Measurements from ENCODE around the gene TRIM28. TPM values are rescaled to one million over a fixed set of nuclear protein-coding genes. Genes with fewer than 3 reads are reported as not detected.

TRIM28 gene
- total RNA-seq, 1 donor: 295 TPM

GRCh38 chr19:58570770-58571574 lies 27.1 kb downstream of the TRIM28 start:
- TF ChIP-seq, protein P1, sequence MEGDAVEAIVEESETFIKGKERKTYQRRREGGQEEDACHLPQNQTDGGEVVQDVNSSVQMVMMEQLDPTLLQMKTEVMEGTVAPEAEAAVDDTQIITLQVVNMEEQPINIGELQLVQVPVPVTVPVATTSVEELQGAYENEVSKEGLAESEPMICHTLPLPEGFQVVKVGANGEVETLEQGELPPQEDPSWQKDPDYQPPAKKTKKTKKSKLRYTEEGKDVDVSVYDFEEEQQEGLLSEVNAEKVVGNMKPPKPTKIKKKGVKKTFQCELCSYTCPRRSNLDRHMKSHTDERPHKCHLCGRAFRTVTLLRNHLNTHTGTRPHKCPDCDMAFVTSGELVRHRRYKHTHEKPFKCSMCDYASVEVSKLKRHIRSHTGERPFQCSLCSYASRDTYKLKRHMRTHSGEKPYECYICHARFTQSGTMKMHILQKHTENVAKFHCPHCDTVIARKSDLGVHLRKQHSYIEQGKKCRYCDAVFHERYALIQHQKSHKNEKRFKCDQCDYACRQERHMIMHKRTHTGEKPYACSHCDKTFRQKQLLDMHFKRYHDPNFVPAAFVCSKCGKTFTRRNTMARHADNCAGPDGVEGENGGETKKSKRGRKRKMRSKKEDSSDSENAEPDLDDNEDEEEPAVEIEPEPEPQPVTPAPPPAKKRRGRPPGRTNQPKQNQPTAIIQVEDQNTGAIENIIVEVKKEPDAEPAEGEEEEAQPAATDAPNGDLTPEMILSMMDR (IDR thresholded peaks at IDR 0.05; ENCODE audit: insufficient read depth, low read depth, low read length): no peak
- no peak overlapping the region for H3K4me3 ChIP-seq (ENCODE audit: low read depth, low read length)
- DNase-seq (ENCODE audit: low read depth): no peak

- H3K4me3 ChIP-seq (ENCODE audit: low read depth, low read length): no peak overlapping the region
- no peak for DNase-seq (ENCODE audit: low read depth)
- TF ChIP-seq, protein P1 (IDR thresholded peaks at IDR 0.05; ENCODE audit: insufficient read depth, low read depth, low read length): no peak
Observed at GRCh38 chr19:58571575-58571947, 27.7 kb downstream of the TRIM28 start.

DNA sequence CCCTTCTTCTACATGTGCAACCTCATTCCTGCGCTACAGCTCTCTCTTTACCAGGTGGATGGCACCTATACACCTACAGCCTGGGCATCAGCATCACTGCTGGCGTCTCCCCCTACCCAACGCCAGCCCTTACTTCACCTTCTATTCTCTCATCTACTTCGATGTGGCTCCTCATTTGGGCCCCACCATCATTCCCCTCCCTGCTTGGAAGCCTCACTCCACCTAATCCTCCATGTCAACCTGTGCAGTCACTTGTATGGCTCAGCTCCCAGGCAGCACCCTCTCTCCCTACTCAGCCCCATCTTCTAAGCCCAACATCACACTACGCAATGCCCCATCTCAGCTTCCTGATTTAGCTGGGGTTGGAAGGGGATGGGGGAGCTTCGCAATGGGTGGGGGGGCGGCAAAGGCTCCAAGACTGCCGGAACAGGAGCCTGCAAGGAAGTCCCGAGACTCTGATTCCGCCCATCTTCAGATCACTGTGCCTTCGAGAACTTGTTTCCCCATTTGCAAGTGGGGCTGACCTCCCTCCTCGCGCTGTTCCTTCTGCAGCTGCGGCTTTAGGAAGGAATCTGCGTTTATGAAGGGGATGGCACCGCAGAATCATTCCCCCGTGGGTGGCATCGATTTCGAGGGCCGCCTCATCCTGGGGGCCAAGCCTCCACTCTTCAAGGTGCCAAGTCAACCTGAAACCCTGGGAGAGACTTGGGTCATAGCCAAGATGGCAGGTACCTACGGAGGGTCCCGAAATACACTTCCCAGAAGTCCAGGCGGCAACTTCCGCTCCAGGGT lies 28.4 kb downstream of the TRIM28 start:
- TF ChIP-seq, protein P1 (IDR thresholded peaks at IDR 0.05; ENCODE audit: insufficient read depth, low read depth, low read length): no peak
- DNase-seq (ENCODE audit: low read depth): no peak
- peak overlapping the region; percentile 95 for H3K4me3 ChIP-seq (ENCODE audit: low read depth, low read length)

DNA sequence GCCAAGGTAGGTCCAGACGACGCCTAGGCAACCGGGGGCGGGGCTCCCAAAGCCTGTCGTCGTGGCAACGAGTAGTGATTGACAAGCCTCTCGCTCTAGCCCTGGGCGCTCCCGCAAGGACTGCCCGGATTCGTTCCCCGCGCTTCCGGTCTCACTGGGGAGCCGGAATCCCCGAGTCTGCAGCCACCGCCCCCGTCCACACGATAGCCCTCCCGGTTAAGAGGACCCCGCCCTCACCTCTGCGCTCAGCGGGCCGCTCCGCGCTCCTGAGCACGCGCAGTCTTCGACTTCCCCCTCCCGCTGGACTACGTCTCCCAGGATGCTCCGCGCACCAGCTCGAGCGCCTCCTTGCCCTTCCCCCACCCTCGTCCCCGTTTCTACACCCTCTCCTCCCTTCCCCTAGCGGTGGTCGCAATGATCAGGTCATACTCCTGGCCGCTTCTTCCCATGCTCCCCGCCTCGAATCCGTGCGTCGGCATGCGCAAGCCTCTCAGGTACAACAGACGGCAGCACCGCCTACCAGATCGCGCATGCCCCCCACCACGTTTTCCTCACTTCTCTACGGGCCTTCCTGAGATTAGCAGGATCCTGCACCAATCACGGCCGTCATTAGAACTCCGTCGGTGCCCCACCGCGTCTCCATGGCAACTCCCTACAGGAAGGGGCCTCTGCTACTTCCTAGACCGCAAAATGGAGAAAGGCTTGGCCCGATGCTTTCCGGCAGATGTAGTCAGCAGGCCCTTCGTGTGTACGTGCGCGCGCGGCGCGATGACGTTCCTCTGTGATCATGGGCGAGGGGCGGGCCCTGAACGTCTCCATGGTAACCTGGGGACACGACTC lies 29.2 kb downstream of the TRIM28 start, which contains the start of gene MZF1:
MZF1 (minus strand) TSS at position 518 of the 840 bp plus-strand sequence. CDS start 1,946 bp downstream, outside the sequence.
- peak within 1 kb of the TSS; percentile 95 for H3K4me3 ChIP-seq (ENCODE audit: low read depth, low read length)
- TF ChIP-seq, protein P1 (IDR thresholded peaks at IDR 0.05; ENCODE audit: insufficient read depth, low read depth, low read length): no peak
- peak; percentile 100 for DNase-seq (ENCODE audit: low read depth)

DNA sequence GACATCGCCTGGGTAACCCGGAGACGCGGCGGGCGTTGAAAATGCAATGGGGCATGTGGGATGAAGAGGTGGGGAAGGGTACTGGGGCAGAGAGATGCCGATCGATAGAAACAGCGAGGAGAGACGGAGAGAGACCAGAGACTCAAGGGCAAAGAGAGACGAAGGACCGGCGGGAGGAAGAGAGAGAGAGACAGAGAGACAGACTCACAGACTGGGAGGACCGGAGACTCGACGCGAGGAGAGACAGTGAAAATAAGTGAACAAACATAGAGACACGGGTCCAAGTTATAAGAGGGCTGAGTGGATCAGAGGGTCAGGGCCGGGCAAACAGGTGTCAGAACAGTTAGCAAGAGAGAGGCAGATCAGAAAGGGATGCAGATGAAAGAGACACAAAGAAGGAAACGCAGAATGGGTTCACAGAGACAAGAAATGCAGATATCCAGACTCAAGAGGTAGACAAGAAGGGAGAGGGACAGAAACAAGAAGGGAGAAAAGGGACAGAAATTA lies 29.8 kb downstream of the TRIM28 start:
- TF ChIP-seq, protein P1 (IDR thresholded peaks at IDR 0.05; ENCODE audit: insufficient read depth, low read depth, low read length): no peak
- no peak for DNase-seq (ENCODE audit: low read depth)
- H3K4me3 ChIP-seq (ENCODE audit: low read depth, low read length): peak overlapping the region; percentile 95
